NCI-H524 (cell line): ENCODE data around the gene COPS7B.
A peak's percentile ranks its signal among the peaks of the same experiment; 100 is the strongest.

ENCODE experiments used
- DNase-seq, 2 experiments: peaks; one replicate each; lab custom pipeline; 2025; lab: John Stamatoyannopoulos, UW

The COPS7B gene

GRCh38 chr2:231785822-231786176 lies 446 bp upstream of the COPS7B start:
- DNase-seq: no peak

GRCh38 chr2:231786917-231787292 lies 660 bp downstream of the COPS7B start:
- no peak for DNase-seq

- no peak for DNase-seq
These were observed 4.9 kb downstream of the COPS7B start for GRCh38 chr2:231791107-231791506.

GRCh38 chr2:231794383-231794782 lies 8.1 kb downstream of the COPS7B start:
- no peak for DNase-seq

- DNase-seq: peak in 1 of 2 experiments; percentile 43
These were observed 9.5 kb downstream of the COPS7B start for GRCh38 chr2:231795525-231796327.

- DNase-seq: peak in 1 of 2 experiments; percentile 18
These were observed 14.3 kb downstream of the COPS7B start for GRCh38 chr2:231800493-231801091.

GRCh38 chr2:231803501-231804138 lies 17.4 kb downstream of the COPS7B start:
- no peak for DNase-seq

- DNase-seq: no peak
These were observed 20.8 kb downstream of the COPS7B start for GRCh38 chr2:231807020-231807419.

GRCh38 chr2:231810905-231811304 lies 24.7 kb downstream of the COPS7B start:
- no peak for DNase-seq

GRCh38 chr2:231816327-231817026 lies 30.2 kb downstream of the COPS7B start:
- no peak for DNase-seq

GRCh38 chr2:231819447-231820042 lies 33.3 kb downstream of the COPS7B start:
- DNase-seq: no peak

- no peak for DNase-seq
These were observed 34.6 kb downstream of the COPS7B start for GRCh38 chr2:231820786-231821303.

GRCh38 chr2:231821908-231822307 lies 35.7 kb downstream of the COPS7B start:
- no peak for DNase-seq

- DNase-seq: no peak
These were observed 66.9 kb downstream of the COPS7B start for GRCh38 chr2:231853105-231853504.

- DNase-seq: no peak
These were observed 68.4 kb downstream of the COPS7B start for GRCh38 chr2:231854616-231855125.

- DNase-seq: no peak
These were observed 70.7 kb downstream of the COPS7B start for GRCh38 chr2:231856959-231857358.
